Panc1 (cell line): ENCODE data around the gene OVCH1. TPM values are rescaled to one million over a fixed set of nuclear protein-coding genes. Genes with fewer than 3 reads are reported as not detected.

Experiments
- ATAC-seq: fragments of 200-7000 bp; cut with Tn5 transposase; 2 replicates; pipeline ENCODE4 v1.9.1; 2020; ENCODE audit warnings: mild to moderate bottlenecking, moderate library complexity
- BruUV-seq: library from RNA; stranded (reverse); fragments of 400-500 nt; replicated peaks from 2 replicates; lab custom pipeline; 2021; lab: Mats Ljungman, UMichigan
- CTCF ChIA-PET: fragments of 300-600 bp; sonication (Branson Sonifier 250); formaldehyde crosslinking; loops from one replicate; lab custom pipeline; 2022; ENCODE audit warnings: antibody characterized with exemption; lab: Charles Lee
- POLR2A ChIA-PET: fragments of 300-600 bp; sonication (Branson Sonifier 250); formaldehyde crosslinking; loops from one replicate; lab custom pipeline; 2022; ENCODE audit warnings: antibody characterized with exemption; lab: Charles Lee
- DNase-seq: peaks from one replicate; pipeline ENCODE4 v3.0.0-alpha.2; 2010; ENCODE audit warnings: low read depth, low spot score
- H3K27ac ChIP-seq: 2 replicates; pipeline ENCODE4 v1.5.1; 2011; ENCODE audit warnings: mild to moderate bottlenecking, low read length, inconsistent platforms
- H3K27me3 ChIP-seq: fragments of 200-500 bp; sonication (Bioruptor generic); 2 replicates; pipeline ENCODE4 v1.6.0; 2014; ENCODE audit warnings: low read length, inconsistent platforms; ENCODE audit not compliant: control insufficient read depth, insufficient read depth
- H3K36me3 ChIP-seq: fragments of 200-500 bp; sonication (Bioruptor generic); 2 replicates; pipeline ENCODE4 v1.5.1; 2014; ENCODE audit warnings: inconsistent platforms, mild to moderate bottlenecking, low read length, moderate library complexity; ENCODE audit not compliant: control insufficient read depth, insufficient read depth
- H3K4me1 ChIP-seq: 2 replicates; pipeline ENCODE4 v1.5.1; 2011; ENCODE audit warnings: inconsistent platforms, mild to moderate bottlenecking, low read length, moderate library complexity; ENCODE audit not compliant: control insufficient read depth, insufficient read depth
- H3K4me3 ChIP-seq, 2 experiments: 2 replicates each; pipeline ENCODE4 v1.5.1; 2011 to 2012; ENCODE audit warnings: low read depth in 2 of 2, low read length in 2 of 2, mild to moderate bottlenecking in 2 of 2, inconsistent platforms in 1 of 2, moderate library complexity in 1 of 2
- H3K9me3 ChIP-seq: fragments of 200-500 bp; sonication (Bioruptor generic); 2 replicates; pipeline ENCODE4 v1.5.1; 2014; ENCODE audit warnings: low read depth, mild to moderate bottlenecking, inconsistent platforms, low read length, moderate library complexity; ENCODE audit not compliant: control insufficient read depth, insufficient read depth
- CTCF ChIP-seq: fragments of 450-650 bp; IDR thresholded peaks from 2 replicates; pipeline ENCODE4 v1.5.1; 2017; ENCODE audit warnings: mild to moderate bottlenecking
- POLR2AphosphoS5 ChIP-seq: IDR thresholded peaks from 2 replicates; pipeline ENCODE4 v1.6.1; 2012; ENCODE audit warnings: mild to moderate bottlenecking, low read depth, low read length, moderate library complexity
- REST ChIP-seq, 2 experiments: IDR thresholded peaks; 2 replicates each; pipeline ENCODE4 v1.6.1; 2011 to 2012; ENCODE audit warnings: low read depth in 2 of 2, control low read depth in 1 of 2, low read length in 1 of 2, mild to moderate bottlenecking in 1 of 2, moderate library complexity in 1 of 2; ENCODE audit not compliant: insufficient read depth in 1 of 2
- SIN3A ChIP-seq: IDR thresholded peaks from 2 replicates; pipeline ENCODE4 v1.6.1; 2012; ENCODE audit warnings: low read depth, mild to moderate bottlenecking, low read length, moderate library complexity, borderline replicate concordance; ENCODE audit not compliant: insufficient read depth
- TCF7L2 ChIP-seq: IDR thresholded peaks from 2 replicates; pipeline ENCODE4 v1.6.1; 2011; ENCODE audit warnings: mild to moderate bottlenecking, low read depth, low read length, inconsistent platforms
- in situ Hi-C: cut with HindIII; loops from 2 replicates; pipeline ENCODE4 v1.10.0; 2016; ENCODE audit warnings: low sequenced_read_pairs, low pct_unique_long_range_greater_than_20kb
- intact Hi-C: fragments of 100-400 bp; cut with micrococcal nuclease; formaldehyde crosslinking; loops from one replicate; pipeline ENCODE4 v1.10.0; 2022; ENCODE audit not compliant: unreplicated experiment
- total RNA-seq: library from RNA; stranded (reverse); gene quantifications from one replicate; pipeline ENCODE4 v1.2.1, GENCODE V29; 2021; ENCODE audit not compliant: unreplicated experiment

Gene OVCH1
- total RNA-seq, 1 experiment from 2014 or later: not detected

- ChIA-PET CTCF (no interaction called here), POLR2A (no interaction called here)
- TF ChIP-seq POLR2AphosphoS5: no peak
- TF ChIP-seq REST (IDR thresholded peaks at IDR 0.05; ENCODE audit: insufficient read depth in 1 of 2, low read depth in 2 of 2, low read length in 1 of 2): no peak
- no peak for TF ChIP-seq SIN3A
- TF ChIP-seq TCF7L2: no peak
- TF ChIP-seq CTCF: no peak
- Histone ChIP-seq H3K9me3 (no peaks in the 10 kb centered on the region), H3K36me3 (no peaks in the 10 kb centered on the region), H3K4me1 (no peaks in the 10 kb centered on the region), H3K27ac (no peak overlapping the region), H3K4me3 (no peak overlapping the region), H3K27me3 (no peaks in the 10 kb centered on the region)
- in situ Hi-C loops (no loop called here), intact Hi-C loops (no loop called here)
- ATAC-seq (no peak), DNase-seq (no peak)
- no TSS peak for BruUV-seq
These were observed 37.4 kb downstream of the OVCH1 start for GRCh38 chr12:29460082-29460481.

GRCh38 chr12:29455087-29455486 is 42.4 kb downstream of the OVCH1 start:
- in situ Hi-C loops: no loop called here
- no peak for DNase-seq
- Histone ChIP-seq H3K27ac (no peak overlapping the region), H3K4me3 (no peak overlapping the region), H3K9me3 (no peaks in the 10 kb centered on the region), H3K36me3 (no peaks in the 10 kb centered on the region), H3K27me3 (no peaks in the 10 kb centered on the region), H3K4me1 (no peaks in the 10 kb centered on the region)
- no peak for TF ChIP-seq POLR2AphosphoS5
- TF ChIP-seq REST (IDR thresholded peaks at IDR 0.05; ENCODE audit: insufficient read depth in 1 of 2, low read depth in 2 of 2, low read length in 1 of 2): no peak
- no peak for TF ChIP-seq CTCF
- TF ChIP-seq TCF7L2: no peak
- no peak for TF ChIP-seq SIN3A
- no TSS peak for BruUV-seq
- ChIA-PET POLR2A (no interaction called here), CTCF (no interaction called here)
- no peak for ATAC-seq
- intact Hi-C loops: no loop called here
